Measurements from ENCODE around the gene SNX19.
A peak's percentile ranks its signal among the peaks of the same experiment; 100 is the strongest.

SNX19 gene

GRCh38 chr11:130830566-130830965, 85.7 kb downstream of the SNX19 start:
- H3K4me1 ChIP-seq (ENCODE audit: insufficient read depth, insufficient read length): peaks cover 2% of the 10 kb centered on the region
- H3K27me3 ChIP-seq (ENCODE audit: insufficient read depth, insufficient read length): no peaks in the 10 kb centered on the region
- no peak overlapping the region for H3K4me3 ChIP-seq (ENCODE audit: insufficient read length, low read depth)
- no peak overlapping the region for H3K9ac ChIP-seq (ENCODE audit: insufficient read length, low read depth)
- no peaks in the 10 kb centered on the region for H3K36me3 ChIP-seq (ENCODE audit: insufficient read depth, insufficient read length, low read length)
- DNase-seq (ENCODE audit: low read depth, low spot score): no peak
- no peaks in the 10 kb centered on the region for H3K9me3 ChIP-seq (ENCODE audit: insufficient read depth, low read length)
- no peak for TF ChIP-seq ZNF274 (IDR thresholded peaks at IDR 0.05; ENCODE audit: low read depth, low read length)
- no peak for TF ChIP-seq SUZ12 (IDR thresholded peaks at IDR 0.05; ENCODE audit: extremely low read depth, insufficient read depth, insufficient read length)
- TF ChIP-seq YY1 (IDR thresholded peaks at IDR 0.05; ENCODE audit: insufficient read depth, insufficient read length): no peak

GRCh38 chr11:130829920-130830511, 86.3 kb downstream of the SNX19 start:
- no peak for TF ChIP-seq YY1 (IDR thresholded peaks at IDR 0.05; ENCODE audit: insufficient read depth, insufficient read length)
- no peak for TF ChIP-seq ZNF274 (IDR thresholded peaks at IDR 0.05; ENCODE audit: low read depth, low read length)
- TF ChIP-seq SUZ12 (IDR thresholded peaks at IDR 0.05; ENCODE audit: extremely low read depth, insufficient read depth, insufficient read length): no peak
- H3K27me3 ChIP-seq (ENCODE audit: insufficient read depth, insufficient read length): no peaks in the 10 kb centered on the region
- no peak overlapping the region for H3K9ac ChIP-seq (ENCODE audit: insufficient read length, low read depth)
- H3K9me3 ChIP-seq (ENCODE audit: insufficient read depth, low read length): no peaks in the 10 kb centered on the region
- no peaks in the 10 kb centered on the region for H3K36me3 ChIP-seq (ENCODE audit: insufficient read depth, insufficient read length, low read length)
- DNase-seq (ENCODE audit: low read depth, low spot score): no peak
- no peak overlapping the region for H3K4me3 ChIP-seq (ENCODE audit: insufficient read length, low read depth)
- peaks cover 5% of the 10 kb centered on the region for H3K4me1 ChIP-seq (ENCODE audit: insufficient read depth, insufficient read length)

GRCh38 chr11:130828741-130829140, 87.5 kb downstream of the SNX19 start:
- Histone ChIP-seq H3K36me3 (ENCODE audit: insufficient read depth, insufficient read length, low read length) (no peaks in the 10 kb centered on the region), H3K9ac (ENCODE audit: insufficient read length, low read depth) (no peak overlapping the region), H3K27me3 (ENCODE audit: insufficient read depth, insufficient read length) (no peaks in the 10 kb centered on the region), H3K4me3 (ENCODE audit: insufficient read length, low read depth) (no peak overlapping the region), H3K4me1 (ENCODE audit: insufficient read depth, insufficient read length) (peaks cover 5% of the 10 kb centered on the region), H3K9me3 (ENCODE audit: insufficient read depth, low read length) (no peaks in the 10 kb centered on the region)
- TF ChIP-seq YY1 (IDR thresholded peaks at IDR 0.05; ENCODE audit: insufficient read depth, insufficient read length) (no peak), ZNF274 (IDR thresholded peaks at IDR 0.05; ENCODE audit: low read depth, low read length) (no peak), SUZ12 (IDR thresholded peaks at IDR 0.05; ENCODE audit: extremely low read depth, insufficient read depth, insufficient read length) (no peak)
- DNase-seq (ENCODE audit: low read depth, low spot score): no peak

GRCh38 chr11:130827451-130828377, 88.6 kb downstream of the SNX19 start:
- H3K9me3 ChIP-seq (ENCODE audit: insufficient read depth, low read length): no peaks in the 10 kb centered on the region
- H3K9ac ChIP-seq (ENCODE audit: insufficient read length, low read depth): no peak overlapping the region
- H3K27me3 ChIP-seq (ENCODE audit: insufficient read depth, insufficient read length): no peaks in the 10 kb centered on the region
- no peak overlapping the region for H3K4me3 ChIP-seq (ENCODE audit: insufficient read length, low read depth)
- peaks cover 5% of the 10 kb centered on the region for H3K4me1 ChIP-seq (ENCODE audit: insufficient read depth, insufficient read length)
- no peaks in the 10 kb centered on the region for H3K36me3 ChIP-seq (ENCODE audit: insufficient read depth, insufficient read length, low read length)
- peak; percentile 73 for DNase-seq (ENCODE audit: low read depth, low spot score)
- no peak for TF ChIP-seq ZNF274 (IDR thresholded peaks at IDR 0.05; ENCODE audit: low read depth, low read length)
- no peak for TF ChIP-seq SUZ12 (IDR thresholded peaks at IDR 0.05; ENCODE audit: extremely low read depth, insufficient read depth, insufficient read length)
- no peak for TF ChIP-seq YY1 (IDR thresholded peaks at IDR 0.05; ENCODE audit: insufficient read depth, insufficient read length)

- H3K9me3 ChIP-seq (ENCODE audit: insufficient read depth, low read length): no peaks in the 10 kb centered on the region
- no peak overlapping the region for H3K9ac ChIP-seq (ENCODE audit: insufficient read length, low read depth)
- TF ChIP-seq ZNF274 (IDR thresholded peaks at IDR 0.05; ENCODE audit: low read depth, low read length): no peak
- no peak for TF ChIP-seq SUZ12 (IDR thresholded peaks at IDR 0.05; ENCODE audit: extremely low read depth, insufficient read depth, insufficient read length)
- no peak for TF ChIP-seq YY1 (IDR thresholded peaks at IDR 0.05; ENCODE audit: insufficient read depth, insufficient read length)
- H3K36me3 ChIP-seq (ENCODE audit: insufficient read depth, insufficient read length, low read length): no peaks in the 10 kb centered on the region
- H3K4me1 ChIP-seq (ENCODE audit: insufficient read depth, insufficient read length): peaks cover 5% of the 10 kb centered on the region
- H3K4me3 ChIP-seq (ENCODE audit: insufficient read length, low read depth): no peak overlapping the region
- H3K27me3 ChIP-seq (ENCODE audit: insufficient read depth, insufficient read length): no peaks in the 10 kb centered on the region
- DNase-seq (ENCODE audit: low read depth, low spot score): no peak
Measured at GRCh38 chr11:130826572-130826971, 89.7 kb downstream of the SNX19 start.

- no peaks in the 10 kb centered on the region for H3K36me3 ChIP-seq (ENCODE audit: insufficient read depth, insufficient read length, low read length)
- DNase-seq (ENCODE audit: low read depth, low spot score): no peak
- H3K9ac ChIP-seq (ENCODE audit: insufficient read length, low read depth): no peak overlapping the region
- no peak overlapping the region for H3K4me3 ChIP-seq (ENCODE audit: insufficient read length, low read depth)
- no peaks in the 10 kb centered on the region for H3K9me3 ChIP-seq (ENCODE audit: insufficient read depth, low read length)
- TF ChIP-seq ZNF274 (IDR thresholded peaks at IDR 0.05; ENCODE audit: low read depth, low read length) (no peak), SUZ12 (IDR thresholded peaks at IDR 0.05; ENCODE audit: extremely low read depth, insufficient read depth, insufficient read length) (no peak), YY1 (IDR thresholded peaks at IDR 0.05; ENCODE audit: insufficient read depth, insufficient read length) (no peak)
- peaks cover 3% of the 10 kb centered on the region for H3K4me1 ChIP-seq (ENCODE audit: insufficient read depth, insufficient read length)
- no peaks in the 10 kb centered on the region for H3K27me3 ChIP-seq (ENCODE audit: insufficient read depth, insufficient read length)
Measured at GRCh38 chr11:130825983-130826382, 90.3 kb downstream of the SNX19 start.

DNA sequence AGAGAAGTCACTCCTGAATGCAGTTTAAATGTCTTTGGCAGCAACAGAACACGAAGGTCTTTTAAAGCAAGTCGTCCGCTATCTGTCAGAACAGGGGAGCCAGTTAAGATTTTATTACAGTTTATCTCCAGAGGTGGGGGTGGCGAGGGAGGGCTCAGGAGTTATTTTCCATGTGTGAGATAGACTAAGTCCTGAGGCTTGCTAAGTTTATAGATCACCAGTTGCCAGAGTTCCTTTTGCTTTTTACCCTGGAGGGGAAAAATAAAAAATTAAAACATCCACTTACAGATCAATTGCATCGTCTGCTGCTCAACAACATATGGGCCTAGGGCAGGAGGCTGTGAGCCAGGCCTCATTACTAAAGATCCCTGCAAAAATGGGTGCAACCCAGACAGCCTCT, 90.7 kb downstream of the SNX19 start:
- Histone ChIP-seq H3K9ac (ENCODE audit: insufficient read length, low read depth) (peak overlapping the region; percentile 64), H3K36me3 (ENCODE audit: insufficient read depth, insufficient read length, low read length) (no peaks in the 10 kb centered on the region), H3K4me3 (ENCODE audit: insufficient read length, low read depth) (no peak overlapping the region), H3K9me3 (ENCODE audit: insufficient read depth, low read length) (no peaks in the 10 kb centered on the region), H3K27me3 (ENCODE audit: insufficient read depth, insufficient read length) (no peaks in the 10 kb centered on the region), H3K4me1 (ENCODE audit: insufficient read depth, insufficient read length) (peaks cover 3% of the 10 kb centered on the region)
- TF ChIP-seq YY1 (IDR thresholded peaks at IDR 0.05; ENCODE audit: insufficient read depth, insufficient read length) (no peak), ZNF274 (IDR thresholded peaks at IDR 0.05; ENCODE audit: low read depth, low read length) (no peak), SUZ12 (IDR thresholded peaks at IDR 0.05; ENCODE audit: extremely low read depth, insufficient read depth, insufficient read length) (no peak)
- no peak for DNase-seq (ENCODE audit: low read depth, low spot score)

All from NT2/D1 (cell line).